CD4-positive, CD25-positive, alpha-beta regulatory T cell (primary cell): ENCODE results near the gene PTP4A2. TPM values are rescaled to one million over a fixed set of nuclear protein-coding genes. Genes with fewer than 3 reads are reported as not detected.
A peak's percentile ranks its signal among the peaks of the same experiment; 100 is the strongest.

Experiments used
- ATAC-seq, 2 donors: fragments of 150-1000 bp; cut with Tn5 transposase; one replicate each; pipeline ENCODE4 v1.10.0; 2021; ENCODE audit warnings: low read depth in 2 of 2, moderate number of reproducible peaks in 2 of 2, moderate library complexity in 1 of 2
- DNase-seq, 3 donors: peaks; one replicate each; pipeline versions ENCODE4 v3.0.0 to v3.0.0-alpha.2; 2012 to 2022; ENCODE audit warnings: mixed read lengths in 1 of 3
- H3K27ac ChIP-seq: one replicate; pipeline ENCODE4 v1.7.0; 2013; ENCODE audit warnings: mild to moderate bottlenecking, low read length; ENCODE audit not compliant: insufficient read depth, poor library complexity, severe bottlenecking
- H3K27me3 ChIP-seq: one replicate; pipeline ENCODE4 v1.7.0; 2013; ENCODE audit warnings: low read length; ENCODE audit not compliant: control insufficient read depth, insufficient read depth
- H3K36me3 ChIP-seq: one replicate; pipeline ENCODE4 v1.7.0; 2013; ENCODE audit warnings: mild to moderate bottlenecking, low read length, moderate library complexity; ENCODE audit not compliant: control insufficient read depth, insufficient read depth
- H3K4me1 ChIP-seq: 2 replicates; pipeline ENCODE4 v1.7.0; 2013; ENCODE audit warnings: mild to moderate bottlenecking, low read length; ENCODE audit not compliant: insufficient read depth, control insufficient read depth, poor library complexity, severe bottlenecking
- H3K4me3 ChIP-seq: one replicate; pipeline ENCODE4 v1.7.0; 2013; ENCODE audit warnings: low read depth, mild to moderate bottlenecking, low read length, moderate library complexity
- H3K9me3 ChIP-seq, 2 experiments: 1 replicate in 1 of 2; 2 replicates in 1 of 2; pipeline ENCODE4 v1.7.0; 2013; ENCODE audit warnings: low read length in 2 of 2, mild to moderate bottlenecking in 1 of 2, moderate library complexity in 1 of 2; ENCODE audit not compliant: control insufficient read depth in 2 of 2
- H3K27ac Mint-ChIP-seq, 3 donors: one replicate each; pipeline ENCODE4 v1.8.0; 2020 to 2022; ENCODE audit warnings: mild to moderate bottlenecking in 3 of 3, mixed read lengths in 3 of 3, moderate library complexity in 2 of 3
- H3K27me3 Mint-ChIP-seq: one replicate; pipeline ENCODE4 v1.8.0; 2022; ENCODE audit warnings: mild to moderate bottlenecking, mixed read lengths
- H3K36me3 Mint-ChIP-seq: one replicate; pipeline ENCODE4 v1.8.0; 2020; ENCODE audit warnings: mixed read lengths
- H3K4me1 Mint-ChIP-seq, 4 donors: one replicate each; pipeline ENCODE4 v1.8.0; 2020 to 2022; ENCODE audit warnings: mixed read lengths in 4 of 4, mild to moderate bottlenecking in 1 of 4
- H3K4me3 Mint-ChIP-seq, 4 donors: one replicate each; pipeline ENCODE4 v1.8.0; 2020 to 2022; ENCODE audit warnings: mild to moderate bottlenecking in 4 of 4, mixed read lengths in 4 of 4, moderate library complexity in 3 of 4
- H3K9me3 Mint-ChIP-seq, 7 donors: one replicate each; pipeline ENCODE4 v1.8.0; 2020 to 2022; ENCODE audit warnings: mixed read lengths in 7 of 7, mild to moderate bottlenecking in 3 of 7, moderate library complexity in 2 of 7
- polyA plus RNA-seq, 4 donors: library from polyadenylated mRNA; unstranded; fragments of 300-500 nt; fragmentation: Illumina TruSeq; gene quantifications; one replicate each; pipeline ENCODE4 v1.2.3, GENCODE V29; 2021
- total RNA-seq: library from RNA; stranded (reverse); gene quantifications from one replicate; pipeline ENCODE4 v1.2.3, GENCODE V29; 2022

Gene PTP4A2
- total and polyA plus RNA-seq, 5 donors from 2014 or later: 288 to 597 (median 364) TPM

GRCh38 chr1:31912839-31913239 is 25.3 kb downstream of the PTP4A2 start:
- H3K4me1 ChIP-seq: peaks cover 49% of the 10 kb centered on the region
- peak overlapping the region; percentile 49 for H3K27ac ChIP-seq
- Mint-ChIP-seq H3K27me3 (no peaks in the 10 kb centered on the region), H3K4me1 (peaks cover 42 to 62% (median 56%) of the 10 kb centered on the region in 4 donors), H3K27ac (peak overlapping the region; percentile 35 to 87 (median 79)), H3K4me3 (peak overlapping the region; percentile 29 to 71 (median 49)), H3K36me3 (peaks cover 42% of the 10 kb centered on the region), H3K9me3 (no peaks in the 10 kb centered on the region)
- DNase-seq (no peak), ATAC-seq (no peak)
- peaks cover 77% of the 10 kb centered on the region for H3K36me3 ChIP-seq
- H3K4me3 ChIP-seq: peak overlapping the region; percentile 60
- H3K9me3 ChIP-seq: no peaks in the 10 kb centered on the region
- H3K27me3 ChIP-seq: no peaks in the 10 kb centered on the region

- peak overlapping the region; percentile 35 to 87 (median 79) for H3K27ac Mint-ChIP-seq
- H3K27me3 Mint-ChIP-seq: no peaks in the 10 kb centered on the region
- Histone ChIP-seq H3K36me3 (peaks cover 77% of the 10 kb centered on the region), H3K27me3 (no peaks in the 10 kb centered on the region), H3K27ac (peak overlapping the region; percentile 49), H3K4me1 (peaks cover 49% of the 10 kb centered on the region), H3K9me3 (no peaks in the 10 kb centered on the region), H3K4me3 (peak overlapping the region; percentile 60)
- H3K9me3 Mint-ChIP-seq: no peaks in the 10 kb centered on the region
- DNase-seq (no peak), ATAC-seq (no peak)
- peaks cover 44 to 58% (median 53%) of the 10 kb centered on the region in 4 donors for H3K4me1 Mint-ChIP-seq
- peaks cover 44% of the 10 kb centered on the region for H3K36me3 Mint-ChIP-seq
- peak overlapping the region; percentile 12 to 56 (median 36) for H3K4me3 Mint-ChIP-seq
Measured at GRCh38 chr1:31911994-31912780, 26.0 kb downstream of the PTP4A2 start.

- Mint-ChIP-seq H3K4me1 (peaks cover 39 to 50% (median 45%) of the 10 kb centered on the region in 4 donors), H3K4me3 (peak overlapping the region in 1 of 4 donors; percentile 5), H3K27ac (peak overlapping the region; percentile 35 to 82 (median 61)), H3K9me3 (no peaks in the 10 kb centered on the region), H3K36me3 (peaks cover 47% of the 10 kb centered on the region), H3K27me3 (no peaks in the 10 kb centered on the region)
- DNase-seq (no peak), ATAC-seq (peak in 1 of 2 donors; percentile 34)
- Histone ChIP-seq H3K27me3 (no peaks in the 10 kb centered on the region), H3K4me1 (peaks cover 49% of the 10 kb centered on the region), H3K36me3 (peaks cover 79% of the 10 kb centered on the region), H3K27ac (peak overlapping the region; percentile 37), H3K9me3 (no peaks in the 10 kb centered on the region), H3K4me3 (no peak overlapping the region)
Measured at GRCh38 chr1:31910933-31911332, 27.2 kb downstream of the PTP4A2 start.

- Histone ChIP-seq H3K4me3 (no peak overlapping the region), H3K9me3 (no peaks in the 10 kb centered on the region), H3K36me3 (peaks cover 76% of the 10 kb centered on the region), H3K27ac (no peak overlapping the region), H3K4me1 (peaks cover 41% of the 10 kb centered on the region), H3K27me3 (no peaks in the 10 kb centered on the region)
- Mint-ChIP-seq H3K36me3 (peaks cover 52% of the 10 kb centered on the region), H3K9me3 (no peaks in the 10 kb centered on the region), H3K27ac (peak overlapping the region in 1 of 3 donors; percentile 13), H3K4me3 (no peak overlapping the region), H3K27me3 (no peaks in the 10 kb centered on the region), H3K4me1 (peaks cover 43 to 50% (median 46%) of the 10 kb centered on the region in 4 donors)
- ATAC-seq: no peak
- DNase-seq: no peak
Measured at GRCh38 chr1:31909691-31910090, 28.5 kb downstream of the PTP4A2 start.

GRCh38 chr1:31906557-31906956 is 31.6 kb downstream of the PTP4A2 start:
- Histone ChIP-seq H3K4me3 (no peak overlapping the region), H3K36me3 (peaks cover 56% of the 10 kb centered on the region), H3K4me1 (peaks cover 10% of the 10 kb centered on the region), H3K27me3 (no peaks in the 10 kb centered on the region), H3K9me3 (no peaks in the 10 kb centered on the region), H3K27ac (no peak overlapping the region)
- Mint-ChIP-seq H3K36me3 (peaks cover 37% of the 10 kb centered on the region), H3K27me3 (no peaks in the 10 kb centered on the region), H3K4me3 (no peak overlapping the region), H3K9me3 (no peaks in the 10 kb centered on the region), H3K27ac (peak overlapping the region in 1 of 3 donors; percentile 61), H3K4me1 (peaks cover 23 to 34% (median 25%) of the 10 kb centered on the region in 4 donors)
- ATAC-seq: no peak
- no peak for DNase-seq

GRCh38 chr1:31905681-31906080 is 32.5 kb downstream of the PTP4A2 start:
- Mint-ChIP-seq H3K36me3 (peaks cover 31% of the 10 kb centered on the region), H3K4me1 (peaks cover 17 to 31% (median 20%) of the 10 kb centered on the region in 4 donors), H3K9me3 (no peaks in the 10 kb centered on the region), H3K27me3 (no peaks in the 10 kb centered on the region), H3K4me3 (no peak overlapping the region), H3K27ac (peak overlapping the region in 1 of 3 donors; percentile 73)
- peaks cover 1% of the 10 kb centered on the region for H3K4me1 ChIP-seq
- ATAC-seq: no peak
- H3K4me3 ChIP-seq: no peak overlapping the region
- H3K27me3 ChIP-seq: no peaks in the 10 kb centered on the region
- H3K36me3 ChIP-seq: peaks cover 50% of the 10 kb centered on the region
- no peak for DNase-seq
- H3K9me3 ChIP-seq: no peaks in the 10 kb centered on the region
- no peak overlapping the region for H3K27ac ChIP-seq

- peak in 1 of 2 donors; percentile 25 for ATAC-seq
- no peaks in the 10 kb centered on the region for H3K27me3 Mint-ChIP-seq
- Histone ChIP-seq H3K27me3 (no peaks in the 10 kb centered on the region), H3K9me3 (no peaks in the 10 kb centered on the region), H3K27ac (no peak overlapping the region), H3K4me1 (no peaks in the 10 kb centered on the region), H3K4me3 (no peak overlapping the region), H3K36me3 (peaks cover 46% of the 10 kb centered on the region)
- H3K4me1 Mint-ChIP-seq: peaks cover 16 to 30% (median 19%) of the 10 kb centered on the region in 4 donors
- H3K27ac Mint-ChIP-seq: peak overlapping the region in 2 of 3 donors; percentile 37 to 73
- no peaks in the 10 kb centered on the region for H3K9me3 Mint-ChIP-seq
- peaks cover 29% of the 10 kb centered on the region for H3K36me3 Mint-ChIP-seq
- DNase-seq: no peak
- H3K4me3 Mint-ChIP-seq: peak overlapping the region in 1 of 4 donors; percentile 18
Measured at GRCh38 chr1:31905093-31905509, 33.1 kb downstream of the PTP4A2 start.
